Inflammatory macrophage (primary cell): ENCODE data around the gene ZNF365.

ENCODE experiments used
- DNase-seq, 2 donors: peaks; one replicate each; pipeline ENCODE4 v3.0.0-alpha.2; 2020 to 2022

Gene ZNF365

DNA sequence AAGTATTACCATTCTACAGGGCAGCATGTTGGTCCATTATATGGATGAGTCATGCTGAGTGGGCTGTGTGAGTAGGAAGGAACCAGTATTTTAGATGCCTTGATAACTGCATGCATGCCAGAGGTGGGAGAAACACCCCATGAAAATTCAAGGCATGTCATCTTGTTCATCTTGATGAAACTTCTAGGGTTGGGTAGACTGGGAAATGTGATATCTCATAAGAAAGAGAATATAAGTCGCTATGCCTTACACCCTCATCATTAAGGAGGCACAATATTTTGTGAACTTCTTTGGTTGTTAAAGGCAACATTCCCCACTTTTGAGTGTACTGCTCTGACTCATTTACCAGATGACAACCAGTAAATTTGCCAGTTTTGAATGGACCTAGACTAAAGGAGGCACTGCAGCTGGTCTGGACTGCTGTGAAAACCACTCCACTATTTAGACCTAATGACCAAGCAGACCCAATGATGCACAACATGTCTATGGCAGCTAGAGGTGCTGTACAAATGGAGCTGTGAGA, 48.0 kb downstream of the ZNF365 start:
- peak; percentile 35 to 40 for DNase-seq

DNA sequence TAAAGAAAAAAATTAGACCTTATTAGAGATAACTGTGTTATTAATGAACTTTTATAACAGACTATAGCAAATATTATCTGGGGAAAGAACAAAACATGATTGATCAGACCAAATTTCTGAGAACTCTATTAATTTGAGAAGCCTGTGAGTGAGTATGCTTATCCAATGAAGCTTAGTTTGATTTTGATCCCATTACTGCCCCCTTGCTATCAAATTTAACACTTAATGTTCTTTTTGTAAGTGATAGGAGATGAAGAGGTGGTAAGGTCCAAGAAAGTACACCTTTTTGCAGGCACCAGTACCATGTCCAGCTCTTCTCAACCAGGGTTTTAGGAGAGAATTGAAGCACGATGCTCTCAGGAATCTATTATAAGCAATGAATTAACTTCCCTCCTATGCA, 49.9 kb downstream of the ZNF365 start:
- DNase-seq: no peak

DNA sequence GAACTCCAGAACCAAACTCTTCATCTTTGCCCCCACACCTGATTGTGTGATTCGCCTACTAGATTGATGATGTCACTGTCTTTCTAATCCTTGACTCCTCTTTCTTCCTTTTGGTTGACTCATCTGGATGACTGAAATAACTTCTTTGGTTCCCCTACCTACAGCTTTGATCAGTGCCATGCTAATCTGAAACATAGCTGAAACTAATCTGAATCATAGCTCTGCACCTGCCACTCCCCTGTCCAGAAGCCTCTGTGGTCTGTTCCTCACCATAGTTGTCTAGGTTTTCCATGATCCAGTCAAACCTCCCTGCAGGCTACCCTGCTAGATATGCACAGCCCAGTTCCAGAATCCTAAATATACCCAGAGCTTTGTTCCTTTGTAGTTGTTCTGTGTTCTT, 51.9 kb downstream of the ZNF365 start:
- no peak for DNase-seq

DNA sequence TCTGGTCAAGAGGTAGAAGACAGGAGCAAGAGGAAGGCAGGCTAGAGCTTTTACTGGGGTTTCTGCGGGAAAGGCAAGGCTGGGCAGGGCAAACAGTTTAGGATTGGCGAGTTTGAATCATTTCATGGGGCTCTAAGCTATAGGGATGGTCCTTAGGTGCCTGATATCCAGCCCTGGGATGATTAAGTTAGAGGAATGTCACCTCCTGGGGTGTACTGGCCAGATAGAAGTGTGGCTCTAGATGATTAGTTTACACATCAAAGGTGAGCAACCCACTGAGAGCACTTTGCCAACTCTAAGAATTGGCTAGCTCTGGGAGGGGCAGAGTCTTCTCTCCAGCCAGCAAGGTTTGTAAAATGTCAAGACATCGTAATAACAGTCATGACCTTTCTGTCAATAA, 52.4 kb downstream of the ZNF365 start:
- no peak for DNase-seq

DNA sequence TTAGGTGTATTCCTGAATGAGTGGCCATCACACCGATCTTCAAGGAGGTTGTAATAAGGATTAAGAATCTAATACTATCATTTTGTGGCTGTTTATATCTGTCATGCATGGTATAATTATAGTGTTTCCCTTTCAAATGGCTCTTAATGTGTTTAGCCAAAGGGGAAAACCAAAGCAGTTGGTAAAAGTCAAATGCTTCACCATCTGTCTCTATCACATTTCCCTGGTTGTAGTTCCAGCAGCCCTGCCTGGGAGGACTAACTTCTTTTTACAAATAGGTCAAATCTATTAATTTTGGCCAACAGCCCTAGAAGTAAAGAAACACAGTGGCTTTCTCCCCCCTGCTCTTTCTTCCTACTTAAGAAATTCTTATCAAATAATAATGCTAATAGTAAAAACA, 56.7 kb downstream of the ZNF365 start:
- no peak for DNase-seq

DNA sequence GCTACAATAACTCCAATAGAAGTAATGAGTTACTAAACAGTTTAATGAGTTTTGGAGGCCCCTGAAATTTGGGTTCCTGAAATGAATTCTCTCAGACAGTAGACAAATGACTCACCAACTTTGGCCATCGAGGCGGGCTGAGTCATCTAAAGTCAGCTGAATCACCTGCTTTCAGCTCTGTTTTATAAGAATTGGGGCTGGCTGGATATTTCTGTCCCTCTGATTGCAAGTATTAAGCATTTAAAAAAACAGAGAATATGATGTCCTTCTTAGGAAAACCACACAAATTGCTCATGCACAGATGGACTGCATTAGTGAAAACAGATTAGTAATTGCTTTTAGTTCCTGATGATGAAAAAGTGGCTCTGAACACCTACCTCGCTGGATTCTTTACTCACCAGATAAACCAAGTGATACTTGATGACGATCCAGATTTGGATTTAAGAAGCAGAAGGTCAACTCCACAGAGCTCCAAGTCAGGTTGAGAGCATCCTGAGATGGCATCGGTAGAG, 59.1 kb downstream of the ZNF365 start:
- peak; percentile 83 to 87 for DNase-seq

DNA sequence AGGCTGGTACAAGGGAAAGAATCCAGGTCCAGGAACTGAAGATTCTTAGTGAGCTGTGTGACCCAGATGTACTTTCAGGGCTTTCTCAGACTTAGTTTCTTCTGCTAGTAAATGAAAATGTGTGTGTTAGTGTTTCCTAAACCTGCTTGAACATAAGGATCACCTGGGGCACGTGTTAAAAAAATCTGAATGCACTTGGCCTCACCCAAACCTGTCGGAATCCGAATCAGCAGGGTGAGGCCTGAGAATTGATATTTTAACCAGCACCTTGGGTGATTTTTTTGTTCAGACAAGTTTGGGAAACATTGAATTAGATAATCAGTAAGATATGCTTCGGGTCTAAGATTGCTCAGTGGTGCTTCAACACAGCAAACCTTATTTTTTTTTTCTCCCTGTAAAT, 59.7 kb downstream of the ZNF365 start:
- DNase-seq: no peak

DNA sequence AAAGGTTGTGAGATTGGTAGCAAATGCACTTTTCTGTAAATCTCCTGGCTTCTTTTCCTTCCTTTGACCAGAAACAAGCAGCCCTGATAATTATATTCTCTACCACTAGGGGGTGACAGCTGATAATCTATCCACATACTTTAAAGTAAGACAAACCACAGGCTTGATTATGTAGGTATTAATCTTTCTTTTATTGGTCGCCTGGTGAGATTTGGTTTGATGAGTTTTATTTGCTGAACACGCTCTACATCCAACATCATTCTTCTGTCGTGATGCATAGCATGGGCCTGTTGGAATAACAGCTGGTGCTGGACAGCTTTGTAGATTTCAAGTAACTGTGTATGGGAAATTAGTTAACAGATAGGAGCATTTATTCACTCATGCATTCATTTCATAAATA, 63.5 kb downstream of the ZNF365 start:
- DNase-seq: peak; percentile 77 to 86

DNA sequence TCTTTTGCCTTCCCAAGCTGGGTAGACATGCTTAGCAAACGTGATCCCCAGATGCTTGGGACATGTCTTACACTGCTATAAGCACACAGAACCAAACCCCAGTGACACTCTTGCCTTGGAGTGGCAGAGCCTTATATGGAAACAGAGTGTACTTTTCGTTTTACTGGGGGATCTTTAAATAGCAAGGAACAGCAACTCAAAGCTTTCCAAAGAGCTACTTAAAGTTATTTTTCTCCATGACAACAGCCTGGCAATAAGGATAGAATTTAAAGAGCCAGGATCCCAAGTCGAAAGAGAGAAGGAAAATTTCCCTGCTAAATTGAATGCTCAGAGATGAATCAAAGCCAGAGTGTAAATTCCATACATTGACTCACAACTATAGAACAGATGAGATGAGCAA, 67.8 kb downstream of the ZNF365 start:
- no peak for DNase-seq

DNA sequence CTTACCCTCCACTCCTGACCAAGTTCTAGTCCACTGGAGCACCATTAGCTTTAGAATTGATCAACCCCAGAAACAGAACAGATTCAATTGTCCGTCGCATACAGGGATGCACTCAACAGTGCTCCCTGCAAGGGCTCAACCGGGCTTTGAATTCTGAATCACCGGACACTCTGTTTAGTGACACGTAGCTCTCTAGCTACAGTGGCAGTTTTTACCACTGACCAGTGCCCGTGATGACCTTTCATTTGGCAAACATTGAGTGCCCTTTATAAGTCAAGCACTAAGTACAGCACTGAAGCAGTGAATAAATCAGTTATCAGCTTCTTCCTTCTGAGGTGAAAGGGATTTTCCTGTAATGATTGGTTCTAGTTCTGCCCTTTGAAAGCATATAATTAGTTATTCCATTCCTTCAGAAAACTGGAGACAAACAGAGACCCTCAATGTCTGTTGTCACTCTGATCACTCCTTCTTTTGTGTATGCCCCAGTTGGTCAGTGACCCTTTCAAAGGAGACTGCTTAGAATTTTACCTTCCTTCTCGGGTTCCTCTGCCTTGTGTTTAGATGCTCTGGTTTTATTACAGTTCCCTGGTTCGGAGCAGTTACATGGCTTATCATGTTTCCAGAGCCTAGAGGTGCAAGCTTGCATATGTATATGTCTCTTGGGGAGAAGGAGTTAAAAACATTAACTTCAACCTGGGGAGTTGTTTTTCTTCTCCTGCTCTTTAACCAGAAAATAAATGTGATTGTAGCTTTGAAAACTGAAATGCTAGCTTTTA, 68.9 kb downstream of the ZNF365 start:
- no peak for DNase-seq

DNA sequence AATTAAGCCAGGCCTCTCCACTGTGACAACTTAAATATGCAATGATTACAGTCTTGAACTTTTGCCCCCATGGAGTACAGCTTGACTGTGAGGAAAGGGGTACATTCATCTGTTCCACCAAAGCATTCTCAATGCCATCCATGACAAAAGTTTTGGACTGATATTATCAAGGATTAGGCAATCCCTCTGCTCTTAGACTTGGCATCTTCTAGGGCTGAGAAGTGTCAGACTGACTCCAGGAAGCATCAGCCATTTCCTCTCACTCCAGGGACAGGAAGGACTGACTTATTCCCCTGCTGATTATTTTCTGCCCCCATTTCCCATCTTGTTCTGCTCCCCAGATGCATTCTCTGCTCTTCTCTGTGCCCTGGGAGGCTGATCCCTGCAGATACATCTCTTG, 69.7 kb downstream of the ZNF365 start:
- no peak for DNase-seq

DNA sequence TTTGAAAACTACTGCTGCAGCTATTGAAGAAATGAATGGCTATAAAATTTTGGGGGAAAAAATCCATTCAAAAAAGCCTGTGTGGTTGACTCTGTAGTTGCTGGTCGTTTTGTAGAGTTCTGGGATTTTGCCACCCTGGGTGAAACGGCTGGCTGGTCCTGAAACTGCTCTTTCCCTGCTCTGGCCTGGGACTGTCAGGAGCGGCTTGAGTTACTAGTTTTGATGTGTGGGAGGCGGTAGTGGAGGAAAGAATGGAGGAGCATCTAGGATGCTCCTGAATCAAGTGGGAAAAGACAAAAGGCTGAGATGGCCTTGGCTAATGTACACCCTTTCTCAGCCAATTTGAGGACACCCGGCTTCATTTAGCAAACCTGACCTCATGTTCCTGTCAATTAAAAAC, 72.5 kb downstream of the ZNF365 start:
- no peak for DNase-seq

DNA sequence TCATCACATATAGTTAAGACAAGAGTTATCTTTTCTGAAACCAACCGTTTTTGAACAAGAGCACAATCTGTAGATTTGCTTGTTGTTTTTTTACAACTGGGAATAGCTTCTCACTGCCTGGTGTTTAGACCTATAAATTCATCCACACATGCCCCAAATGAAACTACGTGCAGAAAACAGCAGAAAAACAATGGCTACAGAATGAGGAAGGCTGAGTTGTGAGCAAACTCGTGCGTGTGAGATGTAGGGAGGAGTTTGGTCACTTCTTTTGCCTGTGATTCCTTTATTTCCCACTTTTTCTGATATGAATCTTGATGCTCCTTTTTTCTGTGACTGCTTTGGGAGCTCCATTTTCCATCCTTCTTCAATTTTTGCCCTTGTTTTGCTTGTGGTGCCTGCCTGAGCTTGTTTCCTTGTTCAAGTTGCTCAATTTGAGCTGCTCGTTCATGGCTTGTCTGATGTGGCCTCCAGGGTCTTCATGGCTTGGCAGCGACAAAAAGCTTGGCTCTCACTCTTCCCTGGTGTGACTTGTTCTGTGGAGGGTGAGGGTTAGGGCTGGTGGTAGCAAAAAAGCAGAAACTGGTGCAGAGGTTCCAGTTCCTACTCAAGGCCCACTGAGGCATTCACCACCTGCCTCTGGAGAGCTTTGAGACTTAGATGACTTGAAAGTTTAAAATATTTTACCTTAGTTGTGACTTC, 76.9 kb downstream of the ZNF365 start:
- DNase-seq: peak; percentile 12 to 32

DNA sequence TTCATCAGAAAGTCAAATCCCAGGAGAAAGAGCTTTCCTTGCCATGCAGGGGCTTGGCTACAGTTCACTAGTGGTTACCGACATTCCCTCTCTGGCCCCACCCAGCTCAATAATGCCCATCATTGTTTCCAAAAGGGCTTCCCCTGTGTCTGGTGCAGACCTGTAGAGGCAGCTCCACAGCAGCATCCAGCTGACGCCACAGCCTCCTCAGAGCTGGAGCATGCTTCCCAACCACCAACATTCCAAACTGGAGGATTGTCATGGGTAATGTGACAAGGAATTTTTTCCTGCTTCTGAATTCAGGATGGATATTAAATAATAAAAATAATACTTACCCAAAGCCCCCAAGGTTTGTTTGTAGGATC, 77.4 kb downstream of the ZNF365 start:
- DNase-seq: no peak
